Measurements from ENCODE around the gene SLC6A12.

DNA sequence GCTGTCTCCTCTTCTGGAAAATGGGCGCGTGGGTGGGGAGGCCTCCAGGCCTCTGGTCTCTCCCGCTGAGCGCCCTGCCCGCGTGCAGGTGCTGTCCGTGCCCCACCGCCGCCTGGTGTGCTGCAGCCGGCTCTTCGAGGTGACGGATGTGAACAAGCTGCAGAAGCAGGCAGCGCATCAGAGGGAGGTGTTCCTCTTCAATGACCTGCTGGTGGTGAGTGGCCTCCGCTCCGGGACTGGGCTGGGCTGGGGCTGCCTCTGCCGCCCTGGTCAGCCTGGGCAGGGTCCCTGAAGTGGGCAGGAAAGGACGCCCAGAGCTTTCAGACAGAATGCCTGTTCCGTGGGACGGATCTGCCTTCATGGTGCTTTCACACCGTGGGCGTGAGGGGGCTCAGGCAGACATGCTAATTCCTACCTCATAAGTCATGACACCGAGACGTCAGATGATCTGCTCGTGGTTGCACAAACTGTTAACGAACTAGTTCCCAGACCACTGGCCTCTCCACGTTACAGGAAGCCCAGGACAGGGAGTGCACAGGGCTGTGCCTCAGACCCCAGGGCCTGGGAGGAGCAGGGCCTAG lies 50.5 kb downstream of the SLC6A12 start:
- no peak for TF ChIP-seq POLR2A (IDR thresholded peaks at IDR 0.05; ENCODE audit: low read depth, low read length)
- no peak for TF ChIP-seq POLR2AphosphoS5 (IDR thresholded peaks at IDR 0.05; ENCODE audit: low read depth, low read length)
- no peak for TF ChIP-seq TAF1 (IDR thresholded peaks at IDR 0.05; ENCODE audit: borderline replicate concordance, low read depth, low read length)

Measured in GM12892 (cell line).